ENCODE results near the gene ADI1. TPM values are rescaled to one million over a fixed set of nuclear protein-coding genes. Genes with fewer than 3 reads are reported as not detected.

Gene ADI1
- total and polyA plus RNA-seq, 2 experiments from 2014 or later, result 15.3 to 65.9 TPM

GRCh38 chr2:3482363-3482821 is 36.9 kb downstream of the ADI1 start:
- no peak overlapping the region for H3K4me3 ChIP-seq
- H3K36me3 ChIP-seq, result peaks cover 8% of the 10 kb centered on the region
- no peak overlapping the region for H3K27ac ChIP-seq
- H3K9me3 ChIP-seq (ENCODE audit: low read depth), result no peaks in the 10 kb centered on the region
- TF ChIP-seq, protein P1, sequence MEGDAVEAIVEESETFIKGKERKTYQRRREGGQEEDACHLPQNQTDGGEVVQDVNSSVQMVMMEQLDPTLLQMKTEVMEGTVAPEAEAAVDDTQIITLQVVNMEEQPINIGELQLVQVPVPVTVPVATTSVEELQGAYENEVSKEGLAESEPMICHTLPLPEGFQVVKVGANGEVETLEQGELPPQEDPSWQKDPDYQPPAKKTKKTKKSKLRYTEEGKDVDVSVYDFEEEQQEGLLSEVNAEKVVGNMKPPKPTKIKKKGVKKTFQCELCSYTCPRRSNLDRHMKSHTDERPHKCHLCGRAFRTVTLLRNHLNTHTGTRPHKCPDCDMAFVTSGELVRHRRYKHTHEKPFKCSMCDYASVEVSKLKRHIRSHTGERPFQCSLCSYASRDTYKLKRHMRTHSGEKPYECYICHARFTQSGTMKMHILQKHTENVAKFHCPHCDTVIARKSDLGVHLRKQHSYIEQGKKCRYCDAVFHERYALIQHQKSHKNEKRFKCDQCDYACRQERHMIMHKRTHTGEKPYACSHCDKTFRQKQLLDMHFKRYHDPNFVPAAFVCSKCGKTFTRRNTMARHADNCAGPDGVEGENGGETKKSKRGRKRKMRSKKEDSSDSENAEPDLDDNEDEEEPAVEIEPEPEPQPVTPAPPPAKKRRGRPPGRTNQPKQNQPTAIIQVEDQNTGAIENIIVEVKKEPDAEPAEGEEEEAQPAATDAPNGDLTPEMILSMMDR (IDR thresholded peaks at IDR 0.05; ENCODE audit: low read depth, low read length), result no peak
- DNase-seq (ENCODE audit: low read depth in 1 of 2, low spot score in 1 of 2), result no peak
- H3K27me3 ChIP-seq, result no peaks in the 10 kb centered on the region
- H3K4me1 ChIP-seq (ENCODE audit: low read depth), result no peaks in the 10 kb centered on the region

DNA sequence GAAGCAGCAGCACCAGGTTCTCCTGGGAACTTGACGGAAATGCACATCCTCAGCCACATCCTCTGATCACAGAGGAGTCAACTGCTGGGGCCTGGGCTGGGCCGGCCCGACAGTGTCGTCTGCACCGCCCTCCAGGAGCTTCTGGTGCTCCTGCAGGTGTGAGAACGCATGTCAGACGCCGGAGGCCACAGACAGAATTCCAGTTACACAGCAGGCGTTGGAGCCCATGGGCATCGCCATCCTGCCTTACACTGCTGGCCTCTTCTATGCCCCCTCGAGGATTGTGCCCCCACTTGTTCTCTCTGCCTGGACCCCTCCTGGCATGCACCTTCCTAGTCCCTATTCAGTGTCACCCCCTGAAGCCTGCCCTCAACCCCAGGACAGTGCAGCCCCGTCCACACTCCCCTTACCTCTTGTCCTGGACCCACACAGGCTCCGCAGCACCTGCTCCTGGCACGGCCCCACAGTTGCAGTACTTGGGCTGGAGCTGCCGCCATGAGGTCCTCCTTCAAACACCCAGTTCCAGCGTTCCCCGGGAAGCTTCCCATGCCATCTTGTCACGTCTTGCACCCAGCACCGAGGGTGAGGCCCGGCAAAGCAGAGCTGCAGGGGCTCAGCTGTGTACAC is 37.5 kb downstream of the ADI1 start:
- TF ChIP-seq, protein P1 (IDR thresholded peaks at IDR 0.05; ENCODE audit: low read depth, low read length), result no peak
- H3K27ac ChIP-seq, result no peak overlapping the region
- H3K36me3 ChIP-seq, result peaks cover 8% of the 10 kb centered on the region

DNA sequence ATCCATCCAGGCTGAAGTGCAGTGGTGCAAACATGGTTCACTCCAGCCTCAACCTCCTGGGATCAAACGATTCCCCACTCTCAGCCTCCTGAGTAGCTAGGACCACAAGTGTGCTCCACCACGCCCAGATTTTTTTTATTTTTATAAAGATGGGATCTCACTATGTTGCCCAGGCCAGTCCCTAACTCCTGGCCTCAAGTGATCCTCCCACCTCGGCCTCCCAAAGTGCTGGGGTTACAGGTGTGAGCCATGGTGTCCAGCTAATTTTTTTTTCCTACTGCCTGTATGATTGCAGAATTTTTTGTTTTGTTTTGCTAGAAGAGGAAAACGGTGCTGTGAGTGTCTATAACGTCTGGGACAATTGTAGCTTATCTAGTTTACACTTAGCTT is 38.3 kb downstream of the ADI1 start:
- peaks cover 8% of the 10 kb centered on the region for H3K36me3 ChIP-seq
- DNase-seq (ENCODE audit: low read depth in 1 of 2, low spot score in 1 of 2), result no peak
- H3K4me1 ChIP-seq (ENCODE audit: low read depth), result no peaks in the 10 kb centered on the region
- H3K27me3 ChIP-seq, result no peaks in the 10 kb centered on the region
- H3K4me3 ChIP-seq, result no peak overlapping the region
- H3K27ac ChIP-seq, result no peak overlapping the region
- TF ChIP-seq, protein P1 (IDR thresholded peaks at IDR 0.05; ENCODE audit: low read depth, low read length), result no peak
- no peaks in the 10 kb centered on the region for H3K9me3 ChIP-seq (ENCODE audit: low read depth)

More for the DNA sequence above, 37.5 kb downstream of the ADI1 start:
- Histone ChIP-seq H3K4me1 (ENCODE audit: low read depth) (no peaks in the 10 kb centered on the region), H3K4me3 (no peak overlapping the region), H3K27me3 (no peaks in the 10 kb centered on the region), H3K9me3 (ENCODE audit: low read depth) (no peaks in the 10 kb centered on the region)
- DNase-seq (ENCODE audit: low read depth in 1 of 2, low spot score in 1 of 2), result no peak

- Histone ChIP-seq H3K36me3 (peaks cover 8% of the 10 kb centered on the region), H3K9me3 (ENCODE audit: low read depth) (no peaks in the 10 kb centered on the region), H3K4me3 (no peak overlapping the region), H3K27ac (no peak overlapping the region), H3K4me1 (ENCODE audit: low read depth) (no peaks in the 10 kb centered on the region), H3K27me3 (no peaks in the 10 kb centered on the region)
- DNase-seq (ENCODE audit: low read depth in 1 of 2, low spot score in 1 of 2), result no peak
- TF ChIP-seq, protein P1 (IDR thresholded peaks at IDR 0.05; ENCODE audit: low read depth, low read length), result no peak
Measured at GRCh38 chr2:3480352-3481010, 38.9 kb downstream of the ADI1 start.

- Histone ChIP-seq H3K9me3 (ENCODE audit: low read depth) (no peaks in the 10 kb centered on the region), H3K27me3 (no peaks in the 10 kb centered on the region), H3K4me1 (ENCODE audit: low read depth) (no peaks in the 10 kb centered on the region), H3K4me3 (no peak overlapping the region), H3K36me3 (peaks cover 8% of the 10 kb centered on the region), H3K27ac (no peak overlapping the region)
- TF ChIP-seq, protein P1 (IDR thresholded peaks at IDR 0.05; ENCODE audit: low read depth, low read length), result no peak
- DNase-seq (ENCODE audit: low read depth in 1 of 2, low spot score in 1 of 2), result no peak
Measured at GRCh38 chr2:3479430-3480320, 39.7 kb downstream of the ADI1 start.

All from cardiac muscle cell (in vitro differentiated cells and primary cell).